ENCODE data around the gene NECTIN3.

NECTIN3 gene

GRCh38 chr3:111200027-111200426 is 128.4 kb downstream of the NECTIN3 start:
- DNase-seq (ENCODE audit: low read depth) = peak; percentile 8

DNA sequence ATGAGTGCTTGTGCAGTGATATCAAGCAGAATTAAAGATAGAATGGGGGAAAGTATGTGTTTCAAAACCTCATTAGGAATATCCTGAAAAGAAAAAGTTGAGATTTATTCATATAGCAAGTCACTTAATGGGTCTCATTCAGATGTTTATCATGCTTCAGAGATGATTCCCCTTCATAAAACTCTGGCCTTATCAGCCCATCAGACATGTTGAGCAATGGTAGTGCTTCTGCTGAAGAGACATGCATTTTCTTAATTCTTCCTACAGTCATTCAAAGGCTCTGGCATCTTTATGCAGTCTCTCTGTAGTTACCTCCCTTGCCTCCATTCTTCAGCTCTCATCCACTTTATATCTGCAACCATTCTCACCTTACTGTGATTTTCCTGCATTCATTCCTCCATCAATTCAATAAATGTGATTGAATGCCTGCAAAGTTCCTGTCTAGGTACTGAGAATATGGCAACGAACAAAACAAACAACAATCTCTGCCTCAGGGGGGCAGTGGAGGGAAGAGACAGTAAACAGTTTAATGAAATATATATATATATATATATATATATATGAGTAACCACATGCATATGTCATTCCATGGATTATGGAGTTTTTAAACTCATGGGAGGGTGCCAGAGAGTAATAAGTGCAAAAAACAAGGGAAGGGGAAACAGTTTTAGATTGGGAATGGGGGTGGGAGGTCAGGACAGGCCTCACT is 138.5 kb downstream of the NECTIN3 start:
- DNase-seq (ENCODE audit: low read depth) = peak; percentile 91

GRCh38 chr3:111210866-111211564 is 139.4 kb downstream of the NECTIN3 start:
- DNase-seq (ENCODE audit: low read depth) = peak; percentile 16

GRCh38 chr3:111212511-111212910 is 140.9 kb downstream of the NECTIN3 start:
- no peak for DNase-seq (ENCODE audit: low read depth)

- no peak for DNase-seq (ENCODE audit: low read depth)
Measured at GRCh38 chr3:111215481-111215880, 143.9 kb downstream of the NECTIN3 start.

- DNase-seq (ENCODE audit: low read depth) = no peak
Measured at GRCh38 chr3:111218615-111219014, 147.0 kb downstream of the NECTIN3 start.

DNA sequence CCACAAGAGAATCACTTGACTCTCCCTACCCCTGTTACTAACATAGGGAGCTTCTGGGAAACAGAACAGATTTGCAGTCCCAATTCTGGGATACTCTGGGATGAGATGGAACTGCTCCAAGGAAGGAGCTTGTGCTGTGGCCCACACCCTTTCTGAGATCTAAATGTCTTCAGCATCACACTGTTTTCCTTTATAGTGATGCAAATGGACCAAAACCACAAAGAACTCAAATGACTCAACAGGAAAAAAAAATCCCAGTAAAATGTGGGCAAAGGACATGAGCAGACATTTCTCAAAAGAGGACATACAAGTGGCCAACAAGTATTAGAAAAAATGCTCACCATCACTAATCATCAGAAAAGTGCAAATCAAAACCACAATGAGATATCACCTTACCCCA is 155.6 kb downstream of the NECTIN3 start:
- peak; percentile 65 for DNase-seq (ENCODE audit: low read depth)

- DNase-seq (ENCODE audit: low read depth) = no peak
Measured at GRCh38 chr3:111229301-111229700, 157.7 kb downstream of the NECTIN3 start.

DNA sequence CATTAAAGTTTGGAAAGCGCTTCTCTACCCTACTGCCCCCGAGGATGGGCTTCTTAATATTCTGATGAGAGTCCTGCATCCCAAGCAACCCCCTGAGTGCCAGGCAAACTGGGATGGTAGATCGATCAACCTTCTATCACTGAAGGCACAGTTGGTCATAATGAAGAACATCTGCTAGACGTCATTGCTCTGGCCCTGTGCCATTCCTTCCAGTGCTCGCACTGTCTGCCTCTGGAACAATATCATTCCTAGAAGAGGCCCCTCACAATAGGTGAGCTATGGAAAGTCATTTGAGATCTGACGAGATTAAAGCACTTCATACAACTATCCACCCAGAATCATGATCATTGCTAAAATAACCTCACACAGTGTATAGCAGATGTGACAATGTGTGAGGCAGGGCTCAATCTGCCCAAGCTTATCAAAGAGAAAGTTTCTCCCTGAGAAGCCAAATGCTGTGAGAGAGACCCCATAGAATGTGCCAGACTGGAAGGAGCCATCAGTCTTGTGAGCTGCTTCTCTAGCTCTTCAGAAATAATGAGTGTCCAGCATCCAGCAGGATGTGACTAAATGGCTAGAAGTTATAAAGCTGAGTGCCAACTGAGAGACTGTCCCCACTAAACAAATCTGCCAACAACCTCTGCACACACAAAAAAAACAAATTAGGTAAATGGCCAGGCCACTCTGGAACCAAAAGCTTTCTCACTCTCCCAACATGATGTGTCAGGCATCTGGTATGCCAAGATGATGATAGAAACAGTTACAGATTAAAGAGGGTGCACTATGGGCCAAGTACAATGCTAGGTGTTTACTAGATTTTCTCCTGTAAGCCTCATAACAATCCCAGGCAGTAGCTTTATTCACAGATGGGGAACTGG is 165.5 kb downstream of the NECTIN3 start:
- DNase-seq (ENCODE audit: low read depth) = peak; percentile 42

- no peak for DNase-seq (ENCODE audit: low read depth)
Measured at GRCh38 chr3:111237946-111238345, 166.3 kb downstream of the NECTIN3 start.

DNA sequence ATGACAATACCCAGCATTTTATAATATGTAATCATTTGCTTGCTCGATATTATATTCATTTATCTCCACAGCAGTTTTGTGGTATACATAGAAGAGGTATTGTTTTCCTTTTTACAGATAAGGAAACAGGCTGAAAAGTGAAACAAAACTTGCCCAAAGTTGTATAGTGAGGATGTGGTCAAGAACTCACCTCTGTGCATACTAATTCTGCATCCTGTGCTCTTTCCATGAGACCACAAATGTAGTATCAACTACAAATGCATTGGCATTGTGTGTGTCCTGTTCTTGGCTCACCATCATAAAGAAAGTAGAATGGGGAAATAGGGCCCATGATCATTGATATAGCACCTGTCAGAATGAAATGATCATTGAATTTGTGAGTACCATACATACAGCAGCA is 167.3 kb downstream of the NECTIN3 start:
- DNase-seq (ENCODE audit: low read depth) = no peak

- DNase-seq (ENCODE audit: low read depth) = no peak
Measured at GRCh38 chr3:111241960-111242359, 170.3 kb downstream of the NECTIN3 start.
